ENCODE data around the gene NT5M.
"Not testable (repeated sequence)": the region's sequence is repeated elsewhere in the genome, so short reads cannot be mapped to it uniquely, and the experiment has no call there.

The NT5M gene

GRCh38 chr17:17298108-17298507 lies 5.1 kb upstream of the NT5M start:
- H3K4me3 ChIP-seq (ENCODE audit: low read depth, low read length), result no peak overlapping the region
- ChIA-PET CTCF (no interaction called here), POLR2A (interaction anchor here (1.0 kb wide), 1 partner anchor 17 kb away, joined by 3 read pairs; the partner anchor contains the start of gene COPS3)
- no peak for TF ChIP-seq CTCF (IDR thresholded peaks at IDR 0.05; ENCODE audit: insufficient read depth, low read length, missing control alignments)
- no peak for DNase-seq (ENCODE audit: low read depth, low spot score)

- peak overlapping the region; percentile 3; the same call in 1 of the 2 replicates for H3K4me3 ChIP-seq (ENCODE audit: low read depth, low read length)
- ChIA-PET POLR2A (no interaction called here), CTCF (no interaction called here)
- DNase-seq (ENCODE audit: low read depth, low spot score), result no peak
- no peak for TF ChIP-seq CTCF (IDR thresholded peaks at IDR 0.05; ENCODE audit: insufficient read depth, low read length, missing control alignments)
Observed at GRCh38 chr17:17300624-17301568, 2.3 kb upstream of the NT5M start.

- POLR2A ChIA-PET; DNase-seq (ENCODE audit: low read depth, low spot score); H3K4me3 ChIP-seq (ENCODE audit: low read depth, low read length); CTCF ChIA-PET: not testable (repeated sequence)
Observed at GRCh38 chr17:17301659-17302058, 1.5 kb upstream of the NT5M start.

- peak overlapping the region; percentile 59 for H3K4me3 ChIP-seq (ENCODE audit: low read depth, low read length)
Observed at GRCh38 chr17:17303847-17304490, 796 bp downstream of the NT5M start.

GRCh38 chr17:17304521-17304985 lies 1.4 kb downstream of the NT5M start:
- CTCF ChIA-PET, result interaction anchor here (1.0 to 1.3 kb wide), 2 partner anchors 9 to 51 kb away, joined by 3 to 7 read pairs; no protein-coding TSS in a partner anchor
- no peak overlapping the region for H3K4me3 ChIP-seq (ENCODE audit: low read depth, low read length)
- TF ChIP-seq CTCF (IDR thresholded peaks at IDR 0.05; ENCODE audit: insufficient read depth, low read length, missing control alignments), result no peak
- no peak for DNase-seq (ENCODE audit: low read depth, low spot score)
- POLR2A ChIA-PET, result no interaction called here

More at GRCh38 chr17:17303847-17304490, 796 bp downstream of the NT5M start:
- ChIA-PET POLR2A (no interaction called here), CTCF (interaction anchor here (1.0 to 1.3 kb wide), 2 partner anchors 9 to 52 kb away, joined by 3 to 7 read pairs; no protein-coding TSS in a partner anchor)
- TF ChIP-seq CTCF (IDR thresholded peaks at IDR 0.05; ENCODE audit: insufficient read depth, low read length, missing control alignments), result no peak
- DNase-seq (ENCODE audit: low read depth, low spot score), result no peak

- DNase-seq (ENCODE audit: low read depth, low spot score), result no peak
- no peak overlapping the region for H3K4me3 ChIP-seq (ENCODE audit: low read depth, low read length)
- CTCF ChIA-PET, result no interaction called here
Observed at GRCh38 chr17:17305281-17305801, 2.2 kb downstream of the NT5M start.

More at GRCh38 chr17:17305281-17305801, 2.2 kb downstream of the NT5M start:
- POLR2A ChIA-PET, result interaction anchor here (0.6 kb wide), 2 partner anchors 65 to 1454 kb away, joined by 3 read pairs; no protein-coding TSS in a partner anchor
- no peak for TF ChIP-seq CTCF (IDR thresholded peaks at IDR 0.05; ENCODE audit: insufficient read depth, low read length, missing control alignments)

Measured in AG04449 (cell line).